SU-DHL-6 (cell line): ENCODE measurements around the gene CDH23.

Experiments used
- EZH2phosphoT487 ChIP-seq: fragments of 200-600 bp; sonication (generic), shearing (Covaris generic); conservative IDR thresholded peaks from 2 replicates; pipeline ENCODE4 v1.6.1; 2018; ENCODE audit warnings: mild to moderate bottlenecking, antibody characterized with exemption, low read length, moderate library complexity, mixed read lengths
- TF ChIP-seq, protein P1 (sequence below): fragments of 200-600 bp; sonication (generic); IDR thresholded peaks from one replicate; pipeline ENCODE4 v1.5.1; 2017; ENCODE audit warnings: antibody characterized with exemption, mild to moderate bottlenecking, low read length, moderate library complexity; ENCODE audit not compliant: insufficient read depth, poor library complexity, severe bottlenecking

DNA sequence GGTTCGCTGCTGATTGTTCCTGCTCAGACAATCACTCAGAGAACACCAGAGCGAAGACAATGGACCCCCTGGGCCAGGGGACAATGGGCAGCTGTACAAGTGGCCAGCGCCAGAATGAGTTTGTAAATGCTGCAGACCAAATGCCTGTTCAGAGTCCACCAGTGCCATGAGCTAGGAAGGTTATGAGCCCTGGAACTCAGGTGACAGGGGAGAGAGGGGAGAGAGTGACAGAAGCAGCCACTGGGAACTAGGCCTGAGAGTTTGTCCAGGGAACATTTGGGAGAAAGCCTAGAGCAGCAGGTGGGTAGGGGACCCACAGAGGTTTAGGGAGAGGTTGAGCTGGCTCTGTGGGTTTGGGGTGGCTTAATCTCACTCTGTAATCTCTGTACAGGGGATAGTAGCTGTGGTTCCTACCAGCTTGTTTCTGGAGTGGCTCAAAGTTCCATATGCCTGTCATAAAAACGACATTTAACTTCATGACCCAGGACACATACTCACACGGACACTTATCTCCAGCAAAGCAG lies 262.5 kb downstream of the CDH23 start:
- TF ChIP-seq, protein P1, sequence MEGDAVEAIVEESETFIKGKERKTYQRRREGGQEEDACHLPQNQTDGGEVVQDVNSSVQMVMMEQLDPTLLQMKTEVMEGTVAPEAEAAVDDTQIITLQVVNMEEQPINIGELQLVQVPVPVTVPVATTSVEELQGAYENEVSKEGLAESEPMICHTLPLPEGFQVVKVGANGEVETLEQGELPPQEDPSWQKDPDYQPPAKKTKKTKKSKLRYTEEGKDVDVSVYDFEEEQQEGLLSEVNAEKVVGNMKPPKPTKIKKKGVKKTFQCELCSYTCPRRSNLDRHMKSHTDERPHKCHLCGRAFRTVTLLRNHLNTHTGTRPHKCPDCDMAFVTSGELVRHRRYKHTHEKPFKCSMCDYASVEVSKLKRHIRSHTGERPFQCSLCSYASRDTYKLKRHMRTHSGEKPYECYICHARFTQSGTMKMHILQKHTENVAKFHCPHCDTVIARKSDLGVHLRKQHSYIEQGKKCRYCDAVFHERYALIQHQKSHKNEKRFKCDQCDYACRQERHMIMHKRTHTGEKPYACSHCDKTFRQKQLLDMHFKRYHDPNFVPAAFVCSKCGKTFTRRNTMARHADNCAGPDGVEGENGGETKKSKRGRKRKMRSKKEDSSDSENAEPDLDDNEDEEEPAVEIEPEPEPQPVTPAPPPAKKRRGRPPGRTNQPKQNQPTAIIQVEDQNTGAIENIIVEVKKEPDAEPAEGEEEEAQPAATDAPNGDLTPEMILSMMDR, result no peak
- no peak for TF ChIP-seq EZH2phosphoT487
